Sigmoid colon (tissue), 7 donors: ENCODE measurements around the gene RGS9. TPM values are rescaled to one million over a fixed set of nuclear protein-coding genes. Genes with fewer than 3 reads are reported as not detected.

Experiments used
- DNase-seq: peaks from one replicate; pipeline ENCODE4 v3.0.0-alpha.2; 2019
- H3K27ac ChIP-seq, 4 donors: fragments of 200-600 bp; sonication (generic); one replicate each; pipeline ENCODE4 v1.5.1; 2016 to 2019; ENCODE audit warnings: mild to moderate bottlenecking in 1 of 4
- H3K27me3 ChIP-seq, 3 donors: fragments of 200-600 bp; sonication (generic); one replicate each; pipeline ENCODE4 v1.5.1; 2019; ENCODE audit warnings: mild to moderate bottlenecking in 1 of 3
- H3K36me3 ChIP-seq, 4 donors: fragments of 200-600 bp; sonication (generic); one replicate each; pipeline ENCODE4 v1.5.1; 2016 to 2019
- H3K4me1 ChIP-seq, 4 donors: fragments of 200-600 bp; sonication (generic); one replicate each; pipeline ENCODE4 v1.5.1; 2017 to 2019
- H3K4me3 ChIP-seq, 4 donors: fragments of 200-600 bp; sonication (generic); one replicate each; pipeline ENCODE4 v1.5.1; 2017 to 2019; ENCODE audit warnings: mild to moderate bottlenecking in 2 of 4, moderate library complexity in 1 of 4
- H3K9me3 ChIP-seq, 4 donors: fragments of 200-600 bp in 3 of 4; sonication (generic) in 3 of 4; one replicate each; pipeline versions ENCODE4 v1.5.1 to v1.6.1; 2013 to 2019
- CTCF ChIP-seq, 4 experiments: fragments of 450-650 bp in 3 of 4; fragments of 200-600 bp in 1 of 4; IDR thresholded peaks; one replicate each; pipeline ENCODE4 v1.5.1; 2016 to 2019; ENCODE audit warnings: antibody characterized with exemption in 4 of 4, mild to moderate bottlenecking in 3 of 4, moderate library complexity in 2 of 4
- EP300 ChIP-seq, 4 donors: sonication (generic); formaldehyde crosslinking; IDR thresholded peaks; one replicate each; pipeline ENCODE4 v1.6.1; 2017; ENCODE audit warnings: antibody characterized with exemption in 4 of 4
- POLR2A ChIP-seq, 2 donors: fragments of 450-650 bp; IDR thresholded peaks; one replicate each; pipeline ENCODE4 v1.6.1; 2016; ENCODE audit warnings: antibody characterized with exemption in 2 of 2, mild to moderate bottlenecking in 2 of 2, moderate library complexity in 2 of 2
- POLR2AphosphoS5 ChIP-seq, 4 donors: sonication (generic); formaldehyde crosslinking; IDR thresholded peaks; one replicate each; pipeline ENCODE4 v1.6.1; 2017; ENCODE audit warnings: antibody characterized with exemption in 4 of 4
- WGBS, 2 donors: extraction: QIAGEN DNeasy Blood & Tissue Kit; methylation state at CpG; one replicate each; pipeline ENCODE4 v1.1.7; 2013; 5-methylcytosine and 5-hydroxymethylcytosine counted together
- intact Hi-C: fragments of 100-400 bp; cut with DNase I; formaldehyde crosslinking; loops from one replicate; pipeline ENCODE4 v1.15.1; 2023
- polyA plus RNA-seq, 3 donors: library from polyadenylated mRNA; stranded (reverse); fragments of 200-250 nt; gene quantifications; one replicate each; pipeline ENCODE4 v1.2.3, GENCODE V29; 2013
- total RNA-seq, 4 donors: library from RNA; depleted of rRNA; stranded (reverse); fragments of >200 nt; gene quantifications; one replicate each; pipeline ENCODE4 v1.1.0, GENCODE V29; 2016
- donor health status: healthy with polysubstance abuse.
- donor health status: Bipolar disorder and iron deficiency.
- donor health status: healthy.

The RGS9 gene
- total and polyA plus RNA-seq, 7 donors: 5.0 to 30.5 (median 16.9) TPM

- intact Hi-C loops: no loop called here
- Histone ChIP-seq H3K4me3 (no peak overlapping the region), H3K4me1 (peaks cover 0 to 9% (median 0%) of the 10 kb centered on the region in 4 donors), H3K9me3 (no peaks in the 10 kb centered on the region), H3K27me3 (no peaks in the 10 kb centered on the region), H3K27ac (no peak overlapping the region), H3K36me3 (peaks cover 0 to 10% (median 0%) of the 10 kb centered on the region in 4 donors)
- no peak for DNase-seq
- 82 to 96% methylated on average over 3 of the region's 3 CpGs for WGBS, 2 donors
- TF ChIP-seq CTCF (IDR thresholded peaks at IDR 0.05) (no peak), POLR2A (IDR thresholded peaks at IDR 0.05) (no peak), POLR2AphosphoS5 (IDR thresholded peaks at IDR 0.05) (no peak), EP300 (IDR thresholded peaks at IDR 0.05) (no peak)
These were observed 32.5 kb downstream of the RGS9 start for GRCh38 chr17:65169691-65170090.

GRCh38 chr17:65170839-65171238, 33.7 kb downstream of the RGS9 start:
- intact Hi-C loops: no loop called here
- no peak for TF ChIP-seq EP300 (IDR thresholded peaks at IDR 0.05)
- TF ChIP-seq POLR2A (IDR thresholded peaks at IDR 0.05): no peak
- TF ChIP-seq POLR2AphosphoS5 (IDR thresholded peaks at IDR 0.05): no peak
- TF ChIP-seq CTCF (IDR thresholded peaks at IDR 0.05): no peak
- no peaks in the 10 kb centered on the region for H3K9me3 ChIP-seq
- peaks cover 0 to 10% (median 0%) of the 10 kb centered on the region in 4 donors for H3K36me3 ChIP-seq
- no peak overlapping the region for H3K27ac ChIP-seq
- WGBS, 2 donors: 46 to 75% methylated on average over 10 of the region's 10 CpGs
- no peak overlapping the region for H3K4me3 ChIP-seq
- no peak for DNase-seq
- peaks cover 0 to 9% (median 0%) of the 10 kb centered on the region in 4 donors for H3K4me1 ChIP-seq
- H3K27me3 ChIP-seq: no peaks in the 10 kb centered on the region

- no peak overlapping the region for H3K4me3 ChIP-seq
- TF ChIP-seq POLR2AphosphoS5 (IDR thresholded peaks at IDR 0.05) (no peak), EP300 (IDR thresholded peaks at IDR 0.05) (no peak), POLR2A (IDR thresholded peaks at IDR 0.05) (no peak), CTCF (IDR thresholded peaks at IDR 0.05) (no peak)
- no peak overlapping the region for H3K27ac ChIP-seq
- intact Hi-C loops: no loop called here
- H3K9me3 ChIP-seq: no peaks in the 10 kb centered on the region
- WGBS, 2 donors: 62 to 73% methylated on average over 4 of the region's 4 CpGs
- peaks cover 0 to 4% (median 0%) of the 10 kb centered on the region in 4 donors for H3K36me3 ChIP-seq
- H3K27me3 ChIP-seq: no peaks in the 10 kb centered on the region
- H3K4me1 ChIP-seq: peaks cover 0 to 9% (median 0%) of the 10 kb centered on the region in 4 donors
- no peak for DNase-seq
These were observed 34.6 kb downstream of the RGS9 start for GRCh38 chr17:65171752-65172151.

GRCh38 chr17:65172496-65173136, 35.4 kb downstream of the RGS9 start:
- no peak overlapping the region for H3K27ac ChIP-seq
- H3K27me3 ChIP-seq: no peaks in the 10 kb centered on the region
- DNase-seq: no peak
- TF ChIP-seq POLR2A (IDR thresholded peaks at IDR 0.05) (no peak), CTCF (IDR thresholded peaks at IDR 0.05) (no peak), POLR2AphosphoS5 (IDR thresholded peaks at IDR 0.05) (no peak), EP300 (IDR thresholded peaks at IDR 0.05) (no peak)
- no peak overlapping the region for H3K4me3 ChIP-seq
- peaks cover 0 to 4% (median 0%) of the 10 kb centered on the region in 4 donors for H3K36me3 ChIP-seq
- no peaks in the 10 kb centered on the region for H3K9me3 ChIP-seq
- peaks cover 0 to 9% (median 0%) of the 10 kb centered on the region in 4 donors for H3K4me1 ChIP-seq
- WGBS, 2 donors: 93 to 94% methylated on average over 11 of the region's 11 CpGs
- intact Hi-C loops: no loop called here
